ENCODE data around the gene KCNG4.

KCNG4 gene

GRCh38 chr16:84262939-84263338 is 23.1 kb upstream of the KCNG4 start:
- no peak for DNase-seq

DNA sequence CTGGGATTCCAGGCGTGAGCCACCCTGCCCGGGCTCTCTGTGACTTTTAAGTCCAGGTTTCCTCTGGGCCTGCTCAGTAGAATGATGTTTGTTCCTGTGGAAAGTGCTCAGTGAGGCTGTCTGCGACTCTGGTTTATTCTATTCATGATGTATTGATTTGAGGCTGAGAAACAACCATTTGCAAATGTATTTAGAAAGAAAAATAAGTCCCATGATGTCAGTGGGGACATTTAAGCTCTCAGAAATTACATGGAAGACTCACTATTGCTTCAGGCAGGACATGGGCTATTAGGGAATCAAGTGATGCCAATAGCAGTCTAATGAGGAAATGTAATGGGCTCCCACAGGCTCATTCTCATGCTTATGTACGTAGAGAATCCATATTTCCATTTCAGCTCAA is 22.2 kb upstream of the KCNG4 start:
- DNase-seq, result no peak

DNA sequence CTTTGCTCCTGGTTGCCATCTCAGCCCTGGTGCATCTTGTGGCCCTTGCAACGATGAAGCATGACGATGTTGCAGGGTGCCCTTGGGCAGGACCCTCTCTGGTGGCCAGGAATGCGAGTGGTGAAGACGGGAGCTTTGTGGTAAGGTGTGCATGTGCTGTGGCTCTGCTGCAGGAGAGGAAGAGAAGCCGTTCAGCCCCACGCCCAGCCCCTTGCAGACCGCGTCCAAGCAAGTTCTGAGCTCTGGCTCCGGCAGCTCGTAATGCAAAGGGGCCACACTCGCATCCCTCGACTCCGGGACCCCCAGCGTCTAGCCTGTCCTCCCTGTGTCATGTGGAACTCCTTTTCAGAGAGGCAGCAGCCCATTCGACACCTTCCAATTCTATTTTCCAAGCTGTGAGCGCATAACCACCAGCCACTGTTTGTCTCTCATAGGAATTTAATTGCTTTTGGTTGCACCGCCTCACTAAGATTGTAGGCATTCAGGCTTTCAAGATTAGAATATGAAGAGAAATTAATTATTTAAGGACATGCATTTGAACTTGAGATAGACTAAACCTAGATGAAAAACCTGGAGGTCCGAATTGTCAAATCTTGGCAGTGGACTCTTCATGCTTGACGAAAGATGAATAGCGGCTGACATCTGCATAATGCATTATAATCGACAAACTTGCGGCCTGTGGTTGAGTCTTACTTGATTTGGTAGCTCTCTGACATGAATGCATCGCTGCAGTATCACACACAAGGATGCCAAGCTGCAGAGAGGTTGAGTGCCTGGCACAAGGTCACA is 21.1 kb upstream of the KCNG4 start:
- DNase-seq, result no peak

GRCh38 chr16:84259691-84260090 is 19.9 kb upstream of the KCNG4 start:
- DNase-seq, result no peak

- DNase-seq, result no peak
Measured at GRCh38 chr16:84258266-84258665, 18.5 kb upstream of the KCNG4 start.

DNA sequence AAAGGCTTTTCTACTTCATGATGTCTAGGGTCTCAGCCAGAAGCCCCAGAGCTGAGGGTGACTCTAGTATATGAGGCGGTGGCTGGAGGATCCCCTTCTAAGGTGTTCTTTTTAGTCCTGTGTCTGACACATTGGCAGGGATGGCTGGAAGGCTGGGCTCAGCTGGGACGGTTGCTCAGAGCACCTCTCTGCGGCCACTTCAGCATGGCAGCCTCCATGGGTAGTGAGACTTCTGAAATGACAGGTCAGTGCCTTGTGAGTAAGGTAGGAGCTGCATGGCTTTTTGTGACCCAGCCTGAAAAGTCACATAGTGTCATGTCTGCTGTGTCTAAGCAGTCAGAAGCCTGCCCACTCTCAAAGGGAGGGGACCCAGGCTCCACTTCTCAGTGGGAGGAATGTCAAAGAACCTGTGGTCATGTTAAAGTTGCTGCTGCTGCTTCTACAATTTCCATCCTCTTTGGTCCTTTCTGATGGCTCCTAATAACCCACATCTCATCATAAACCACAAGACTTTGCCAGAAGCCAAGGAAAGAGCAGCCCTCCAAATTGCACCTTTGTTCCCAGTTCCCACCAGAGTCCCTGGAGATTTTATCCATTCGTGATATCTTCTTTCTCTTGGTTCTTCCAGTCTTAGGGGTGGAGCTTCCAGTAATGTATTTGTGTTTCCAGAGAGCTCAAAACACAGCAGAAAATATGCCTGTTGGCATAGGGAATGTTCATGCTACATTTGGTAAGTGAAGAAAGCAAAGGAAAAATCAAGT is 15.4 kb upstream of the KCNG4 start:
- no peak for DNase-seq

DNA sequence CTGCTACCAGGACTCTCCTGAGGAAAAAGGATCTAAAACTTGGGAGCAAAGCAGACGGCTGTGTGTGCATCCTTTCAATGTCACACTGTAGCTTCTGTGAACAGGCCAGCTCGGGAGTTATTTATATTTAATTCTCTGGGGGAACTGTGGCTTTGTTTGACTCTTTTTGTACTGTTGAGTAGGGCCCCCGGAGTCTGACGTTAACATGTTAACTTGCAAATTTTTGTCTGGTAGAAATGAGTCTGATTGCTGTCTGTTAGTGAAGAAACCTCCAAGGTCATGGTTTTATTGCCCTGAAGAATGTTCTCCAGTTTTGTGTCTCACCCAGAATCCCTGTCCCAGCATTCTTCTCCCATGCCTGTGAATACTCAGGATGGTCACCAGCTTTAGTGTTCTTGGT is 14.2 kb upstream of the KCNG4 start:
- DNase-seq, result no peak

DNA sequence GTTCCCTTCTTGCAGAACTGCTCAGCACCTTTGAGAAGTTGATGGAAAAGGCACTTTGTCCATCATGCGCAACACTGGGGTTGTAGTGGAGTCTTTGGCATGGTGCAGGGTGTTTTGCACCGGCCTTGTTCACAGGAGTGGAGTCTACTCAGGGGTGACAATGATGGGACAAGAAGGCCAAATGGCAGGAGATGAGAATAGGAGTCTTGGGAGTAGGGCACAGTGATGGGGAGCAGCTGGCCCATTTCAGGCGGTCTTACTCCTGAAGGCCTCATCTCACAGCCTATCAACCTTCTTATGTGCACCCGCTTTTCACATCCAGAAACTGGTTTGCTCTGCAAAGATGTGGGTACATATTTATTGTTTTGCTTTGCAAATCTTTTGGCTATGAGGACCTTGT is 13.4 kb upstream of the KCNG4 start:
- DNase-seq, result no peak

DNA sequence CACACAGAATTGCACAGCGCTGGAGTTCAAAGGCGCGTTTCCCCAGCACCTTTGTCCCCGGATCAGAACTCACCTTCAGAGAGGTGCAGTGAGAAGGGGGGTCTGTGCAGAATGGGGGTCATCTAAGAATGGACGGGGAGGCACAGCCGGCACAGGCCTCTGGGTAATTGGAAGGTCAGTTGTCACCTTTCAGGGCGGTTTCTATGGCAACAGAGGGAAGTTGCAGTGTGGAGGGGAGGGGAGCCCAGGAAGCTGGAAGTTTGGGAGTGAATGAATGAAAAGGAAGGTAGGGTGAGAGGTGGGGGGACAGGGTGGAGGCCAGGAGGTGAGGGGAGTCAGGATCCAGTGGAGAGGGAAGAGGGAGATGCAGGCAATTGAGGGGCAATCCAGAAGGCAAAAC is 12.4 kb upstream of the KCNG4 start:
- DNase-seq, result no peak

DNA sequence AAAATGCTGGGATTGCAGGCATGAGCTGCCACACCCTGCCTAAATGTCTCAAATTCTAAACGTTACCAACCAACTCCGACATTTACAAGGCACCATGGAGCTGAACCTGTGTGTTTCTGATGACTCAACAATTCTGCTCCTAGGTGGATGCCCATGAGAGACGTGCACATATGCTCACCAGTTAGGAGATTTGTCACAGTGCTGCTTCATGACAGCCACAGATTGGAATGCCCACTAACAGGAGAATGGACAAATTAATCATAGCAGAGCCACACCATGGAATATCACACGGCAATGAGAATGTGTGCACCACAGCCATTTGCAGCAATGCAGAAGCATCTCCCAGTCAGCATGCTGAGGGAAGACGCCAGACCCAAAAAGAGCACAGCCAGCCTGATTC is 8.0 kb upstream of the KCNG4 start:
- DNase-seq, result no peak

DNA sequence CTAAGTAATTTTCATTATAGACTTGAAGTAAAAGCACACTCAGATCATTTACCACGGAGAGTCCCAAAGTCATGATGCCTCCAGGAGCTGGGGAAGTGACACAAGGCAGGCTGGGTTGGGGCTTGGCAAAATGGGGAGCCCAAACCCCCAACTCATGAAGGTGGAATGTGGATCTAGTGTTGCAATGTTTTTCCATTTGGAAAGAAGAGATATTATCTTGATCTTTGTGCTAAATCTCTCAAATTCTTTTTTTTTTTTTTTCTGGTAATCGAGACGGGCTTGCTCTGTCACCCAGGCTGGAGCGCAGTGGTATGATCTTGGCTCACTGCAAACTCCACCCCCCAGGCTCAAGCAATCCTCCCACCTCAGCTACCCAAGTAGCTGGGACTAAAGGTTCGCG is 7.5 kb upstream of the KCNG4 start:
- no peak for DNase-seq

- DNase-seq, result no peak
Measured at GRCh38 chr16:84246679-84247077, 6.9 kb upstream of the KCNG4 start.

DNA sequence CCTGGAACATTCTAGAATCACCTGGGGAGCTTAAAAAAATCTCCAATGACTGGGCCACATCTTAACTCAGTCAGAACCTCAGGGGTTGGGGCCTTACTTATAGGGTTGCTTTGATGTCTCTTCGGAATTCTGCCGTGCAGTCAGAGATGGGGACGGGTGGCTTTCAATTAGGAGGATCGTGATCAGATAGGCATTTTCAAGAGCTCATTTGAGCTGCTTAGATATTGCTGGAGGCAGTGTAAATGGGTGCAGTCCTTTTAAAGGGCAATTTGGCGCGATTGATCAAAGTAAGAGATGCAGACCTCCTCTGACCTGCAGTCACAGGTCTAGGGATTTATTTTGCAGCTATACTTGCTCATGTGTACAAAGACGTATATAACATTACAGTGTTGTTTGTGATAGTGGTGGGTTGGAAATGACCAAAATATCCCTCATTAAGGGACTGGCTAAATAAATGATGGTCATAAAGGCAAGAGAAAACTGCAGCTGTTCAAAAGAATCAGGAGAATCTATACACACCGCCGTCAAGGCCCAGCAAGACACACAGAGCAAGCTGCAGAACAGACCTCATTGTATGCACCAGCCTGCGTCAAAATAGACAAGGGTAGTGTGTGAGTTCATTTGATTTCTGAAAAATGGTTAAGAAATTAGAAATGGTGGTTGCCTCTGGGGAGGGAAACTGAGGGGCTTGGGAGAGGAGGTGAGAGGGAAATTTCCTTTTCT is 6.3 kb upstream of the KCNG4 start:
- no peak for DNase-seq

DNA sequence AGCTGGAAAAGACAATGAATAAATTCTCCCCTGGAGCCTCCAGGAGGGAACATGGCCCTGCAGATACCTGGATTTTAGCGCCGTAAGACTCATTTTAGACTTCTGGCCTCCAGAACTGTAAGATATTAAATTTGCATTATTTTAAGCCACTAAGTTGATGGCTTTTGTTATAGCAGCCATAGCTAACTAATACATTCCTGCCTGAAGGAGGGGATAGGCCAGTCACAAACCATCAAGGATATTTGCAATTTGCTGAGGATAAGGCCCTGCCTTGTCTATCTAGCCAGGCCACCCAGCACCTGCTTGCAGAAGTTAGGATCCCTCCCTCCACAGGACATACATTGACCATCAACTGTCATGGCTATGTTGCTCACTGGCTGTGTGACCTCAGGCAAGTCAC is 4.9 kb upstream of the KCNG4 start:
- no peak for DNase-seq

GRCh38 chr16:84243732-84244131 is 3.9 kb upstream of the KCNG4 start:
- no peak for DNase-seq

- DNase-seq, result no peak
Measured at GRCh38 chr16:84242839-84243238, 3.0 kb upstream of the KCNG4 start.

DNA sequence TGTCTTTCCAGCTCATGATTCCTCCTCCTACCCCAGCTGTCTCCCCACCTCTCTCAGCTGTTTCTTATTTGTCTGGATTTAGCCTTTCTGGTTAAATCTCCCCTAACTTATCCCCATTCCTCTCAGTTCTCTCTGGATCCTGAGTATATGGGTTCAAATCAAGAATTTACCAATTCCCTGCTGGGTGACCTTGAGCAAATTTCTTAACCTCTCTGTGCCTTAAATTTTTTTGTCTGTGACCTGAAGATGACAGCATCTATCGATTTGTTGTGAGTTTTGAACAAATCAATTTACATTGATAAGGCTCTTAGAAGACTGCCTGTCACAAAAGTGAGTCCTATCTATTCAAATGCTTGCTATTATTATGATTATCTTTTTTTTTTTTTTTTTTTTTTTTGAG is 2.0 kb upstream of the KCNG4 start:
- no peak for DNase-seq

- DNase-seq, result no peak
Measured at GRCh38 chr16:84240455-84240854, 643 bp upstream of the KCNG4 start.

GRCh38 chr16:84239141-84239769 is 557 bp downstream of the KCNG4 start:
- DNase-seq, result no peak

GRCh38 chr16:84237994-84238750 is 1.6 kb downstream of the KCNG4 start:
- DNase-seq, result no peak

GRCh38 chr16:84236671-84237070 is 3.1 kb downstream of the KCNG4 start:
- no peak for DNase-seq
